ENCODE data around the gene NAV1.

The NAV1 gene

DNA sequence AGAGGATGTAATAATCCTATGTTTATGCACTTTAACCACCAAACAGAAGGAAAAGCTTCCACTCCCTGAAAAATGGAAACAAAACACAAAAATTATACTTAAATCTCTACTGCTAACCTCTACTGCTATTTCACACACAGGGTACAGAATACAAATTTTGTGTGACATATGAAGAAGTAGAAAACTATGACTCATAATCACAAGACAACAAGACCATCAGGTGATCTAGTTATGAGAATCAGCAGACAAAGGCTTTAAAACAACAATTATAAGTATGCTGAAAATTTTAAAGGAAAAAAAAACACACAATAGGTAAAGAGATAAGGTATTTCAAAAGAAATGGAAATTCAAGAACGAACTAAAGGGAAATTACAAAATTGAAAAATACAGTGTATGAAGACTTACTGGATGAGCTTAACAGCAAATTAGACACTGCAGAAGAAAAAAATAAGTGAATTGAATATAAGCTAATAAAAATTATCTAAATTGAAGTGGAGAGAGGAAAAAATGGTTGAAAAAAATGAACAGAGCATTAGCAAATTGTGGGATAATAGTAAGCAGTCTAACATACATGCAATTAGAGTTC lies 13.6 kb upstream of the NAV1 start:
- no peak for DNase-seq (ENCODE audit: low read depth, low spot score)

GRCh38 chr1:201527879-201528278 lies 11.0 kb upstream of the NAV1 start:
- no peak for DNase-seq (ENCODE audit: low read depth, low spot score)

GRCh38 chr1:201528631-201529252 lies 10.2 kb upstream of the NAV1 start:
- no peak for DNase-seq (ENCODE audit: low read depth, low spot score)

- DNase-seq (ENCODE audit: low read depth, low spot score) = no peak
These were observed 8.0 kb upstream of the NAV1 start for GRCh38 chr1:201530741-201531531.

- no peak for DNase-seq (ENCODE audit: low read depth, low spot score)
These were observed 7.1 kb upstream of the NAV1 start for GRCh38 chr1:201531551-201532425.

GRCh38 chr1:201533836-201534235 lies 5.1 kb upstream of the NAV1 start:
- DNase-seq (ENCODE audit: low read depth, low spot score) = no peak

DNA sequence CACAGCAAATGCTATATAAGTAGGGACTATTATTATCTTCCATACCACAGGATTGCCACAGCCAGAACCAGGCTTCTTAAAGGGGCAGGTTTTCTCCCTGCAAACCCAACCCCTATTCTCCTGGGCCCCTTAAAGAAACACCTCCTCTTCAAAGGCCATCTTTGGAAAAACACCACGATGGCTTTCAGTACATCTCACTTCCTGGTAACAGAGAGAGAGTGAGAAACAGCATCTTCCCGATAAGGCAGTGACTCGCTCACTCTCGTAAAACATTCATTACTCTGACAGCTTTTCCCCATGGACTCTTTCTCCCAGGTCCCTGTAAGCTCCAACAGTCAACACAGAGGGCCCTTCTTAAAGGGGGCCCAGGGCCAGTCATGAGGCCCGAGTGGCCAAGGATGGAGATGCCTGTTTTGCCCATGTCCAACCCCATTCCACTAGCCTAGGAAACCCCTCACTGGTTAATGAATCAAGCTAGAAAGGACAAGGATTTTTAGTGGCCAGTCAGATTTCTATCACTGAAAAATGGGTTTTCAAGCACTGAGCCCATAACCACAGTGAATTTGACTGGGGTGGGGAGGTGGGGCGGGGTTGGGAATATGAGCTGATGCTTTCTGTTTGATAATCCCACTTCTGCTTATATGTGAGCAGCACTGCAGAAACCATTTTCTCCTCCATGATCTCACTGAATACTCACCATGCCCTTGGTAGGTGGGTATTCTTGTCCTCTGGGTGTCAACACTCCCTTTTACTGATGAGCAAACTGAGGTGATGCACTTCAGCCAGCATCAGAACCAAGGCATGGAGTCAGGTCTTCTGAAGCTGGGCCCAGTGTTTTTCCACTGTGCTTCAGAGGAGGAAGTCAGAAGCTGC lies 3.6 kb upstream of the NAV1 start:
- no peak for DNase-seq (ENCODE audit: low read depth, low spot score)

DNA sequence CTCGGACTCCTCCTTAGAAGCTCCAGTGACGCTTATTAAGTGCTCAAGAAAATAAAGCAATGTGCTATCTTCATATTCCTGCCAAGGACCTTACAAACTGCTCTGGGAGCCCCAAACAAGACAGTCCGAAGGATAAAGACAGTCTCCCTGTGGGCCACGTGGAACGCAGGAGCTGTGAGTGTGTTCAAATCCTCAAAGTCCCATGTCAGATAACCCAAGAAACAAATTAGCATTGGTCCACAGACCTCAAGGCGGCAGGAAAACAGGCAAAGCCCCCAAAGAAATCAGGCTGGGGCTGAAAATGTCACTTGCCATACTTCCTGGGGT lies 3.0 kb upstream of the NAV1 start:
- DNase-seq (ENCODE audit: low read depth, low spot score) = no peak

- no peak for DNase-seq (ENCODE audit: low read depth, low spot score)
These were observed 2.4 kb upstream of the NAV1 start for GRCh38 chr1:201536558-201536957.

GRCh38 chr1:201537028-201537427 lies 1.9 kb upstream of the NAV1 start:
- DNase-seq (ENCODE audit: low read depth, low spot score) = no peak

GRCh38 chr1:201537467-201537866 lies 1.5 kb upstream of the NAV1 start:
- DNase-seq (ENCODE audit: low read depth, low spot score) = no peak

DNA sequence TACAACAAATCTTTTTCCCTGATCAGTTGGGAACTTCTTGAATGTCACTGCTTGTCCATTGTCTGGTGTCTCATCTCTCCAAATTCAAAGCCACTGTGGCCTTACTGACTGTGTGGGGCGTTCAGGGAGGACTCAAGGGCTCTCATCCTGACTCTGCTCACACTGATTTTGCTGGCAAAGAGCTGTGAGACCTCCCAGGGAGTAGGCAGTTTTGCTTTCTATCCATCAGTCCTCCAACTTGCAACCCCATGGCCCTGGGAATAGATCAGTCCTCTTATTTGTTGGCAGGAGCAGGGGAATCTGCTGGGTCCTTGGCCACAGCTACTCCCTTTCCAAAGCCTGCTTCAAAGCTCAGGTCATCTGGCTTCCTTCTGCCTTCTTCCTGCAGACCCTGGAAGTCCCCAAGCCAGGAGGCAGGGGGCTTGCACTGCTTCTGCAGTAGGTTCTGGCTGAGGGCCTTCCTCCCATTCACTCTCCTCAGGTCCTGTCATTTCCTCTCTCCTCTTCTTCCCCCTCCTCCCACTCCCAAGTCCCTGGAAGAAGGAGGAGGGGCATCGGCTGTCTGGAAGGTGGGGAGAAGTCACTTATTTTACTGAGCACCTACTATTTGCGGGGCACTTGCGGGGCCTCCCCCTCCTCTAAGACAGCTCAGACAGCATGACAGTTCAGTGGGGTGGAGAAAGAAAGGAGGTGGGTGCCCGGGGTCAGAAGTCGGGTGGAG lies 876 bp upstream of the NAV1 start:
- DNase-seq (ENCODE audit: low read depth, low spot score) = no peak

DNA sequence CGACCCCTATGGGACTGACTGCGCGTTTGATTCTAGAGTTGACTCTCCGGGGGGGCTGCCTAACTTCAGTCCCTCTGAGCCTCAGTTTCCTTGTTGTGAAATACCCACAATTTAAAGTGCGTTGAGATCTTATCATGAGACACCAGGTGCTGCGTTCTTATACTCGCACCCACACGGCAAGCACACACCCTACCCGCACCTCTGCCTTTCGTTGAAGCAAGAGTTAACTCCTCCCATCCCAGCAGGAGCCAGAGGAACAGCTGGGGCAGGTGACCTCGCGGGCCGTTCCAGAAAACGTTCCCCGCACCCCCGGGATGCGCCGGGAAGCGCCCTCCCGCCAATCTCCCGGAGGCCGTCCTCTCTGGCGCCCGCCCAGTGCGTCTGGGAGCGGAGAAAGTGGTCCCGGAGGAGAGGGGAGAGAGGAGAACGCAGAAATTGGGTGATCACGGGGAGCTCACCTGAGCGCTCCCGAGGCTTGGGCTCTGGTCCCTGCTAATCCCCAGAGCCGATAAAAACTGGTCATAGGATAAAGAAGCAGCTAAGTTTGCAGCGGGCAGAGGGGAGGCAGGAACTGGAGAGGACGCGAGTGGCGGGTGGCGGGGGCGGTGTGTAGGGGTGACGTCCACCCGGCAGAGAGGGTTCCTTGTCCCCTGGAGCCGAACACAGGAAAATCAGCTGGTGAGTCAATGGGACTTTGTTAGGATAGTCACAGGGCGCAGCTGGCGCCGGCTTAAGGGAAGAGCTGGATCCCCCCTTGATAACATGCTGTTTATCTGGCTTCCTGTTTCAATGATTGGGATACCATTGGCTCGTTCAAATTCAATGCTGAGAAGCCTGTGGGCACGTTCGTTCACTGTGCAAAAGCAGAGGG lies 869 bp downstream of the NAV1 start:
- no peak for DNase-seq (ENCODE audit: low read depth, low spot score)

GRCh38 chr1:201540846-201541735 lies 2.2 kb downstream of the NAV1 start:
- DNase-seq (ENCODE audit: low read depth, low spot score) = no peak

DNA sequence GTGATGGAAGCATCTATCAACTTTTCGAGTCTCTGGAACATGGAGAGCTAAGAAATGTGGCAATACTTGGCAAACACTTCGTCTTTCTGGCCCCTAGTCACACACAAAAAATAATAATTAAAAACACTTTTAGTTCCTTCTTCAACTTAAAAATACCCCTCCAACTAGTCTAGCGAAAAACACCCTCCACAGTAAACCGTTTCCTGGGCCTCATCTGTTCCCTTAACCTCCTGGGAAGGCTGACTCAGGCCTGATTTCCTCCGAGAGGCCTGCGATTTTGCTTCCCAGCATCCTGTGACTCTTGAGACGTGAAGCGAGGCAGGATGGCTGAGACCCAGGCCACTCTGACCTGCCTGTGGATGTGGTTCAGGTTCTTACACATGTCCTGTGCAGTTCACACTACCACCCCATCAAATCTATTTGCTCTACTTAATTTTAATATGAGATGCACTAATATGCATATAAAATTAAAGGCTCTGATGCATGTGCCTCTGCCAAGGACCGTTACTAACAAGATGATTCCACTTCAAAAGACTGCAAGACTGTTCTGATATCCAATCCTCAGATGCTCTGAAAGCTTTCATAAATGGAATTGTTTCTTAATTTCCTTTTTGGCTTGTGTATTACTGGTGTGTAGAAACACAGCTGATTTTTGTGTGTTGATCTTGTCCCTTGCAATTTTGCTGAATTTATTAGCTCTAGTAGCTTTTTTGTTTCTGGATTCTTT lies 3.5 kb downstream of the NAV1 start:
- no peak for DNase-seq (ENCODE audit: low read depth, low spot score)

- DNase-seq (ENCODE audit: low read depth, low spot score) = no peak
These were observed 5.1 kb downstream of the NAV1 start for GRCh38 chr1:201543871-201544642.

- no peak for DNase-seq (ENCODE audit: low read depth, low spot score)
These were observed 5.8 kb downstream of the NAV1 start for GRCh38 chr1:201544710-201545109.
